HEK293T (cell line): ENCODE measurements around the gene AMIGO1.

Experiments used
- BHLHE40 ChIP-seq: fragments of 450-650 bp; IDR thresholded peaks from 2 replicates; pipeline ENCODE4 v1.6.1; 2016; ENCODE audit warnings: mild to moderate bottlenecking, moderate library complexity, borderline replicate concordance
- CTBP1 ChIP-seq: fragments of 450-650 bp; IDR thresholded peaks from 2 replicates; pipeline ENCODE4 v1.6.1; 2016; ENCODE audit warnings: borderline replicate concordance
- PKNOX1 ChIP-seq: fragments of 450-650 bp; IDR thresholded peaks from 2 replicates; pipeline ENCODE4 v1.6.1; 2016
- TARDBP ChIP-seq: fragments of 450-650 bp; IDR thresholded peaks from 2 replicates; pipeline ENCODE4 v1.6.1; 2016

GRCh38 chr1:109547463-109548320, 38.2 kb upstream of the AMIGO1 start:
- TF ChIP-seq CTBP1 (no peak), PKNOX1 (no peak), TARDBP (no peak), BHLHE40 (no peak)
